Stimulated activated CD8-positive, alpha-beta memory T cell treated with anti-CD3 and anti-CD28 coated beads, Interleukin-4, amount 100 ng/mL, for 1 hour (primary cell): ENCODE results near the gene CYP11A1.
A peak's percentile ranks its signal among the peaks of the same experiment; 100 is the strongest.
"Not testable (repeated sequence)": the region's sequence is repeated elsewhere in the genome, so short reads cannot be mapped to it uniquely, and the experiment has no call there.

Experiments
- DNase-seq, 2 donors: peaks; one replicate each; pipeline ENCODE4 v3.0.0-alpha.2; 2020; ENCODE audit warnings: low read depth in 2 of 2, low spot score in 1 of 2

CYP11A1 gene

DNA sequence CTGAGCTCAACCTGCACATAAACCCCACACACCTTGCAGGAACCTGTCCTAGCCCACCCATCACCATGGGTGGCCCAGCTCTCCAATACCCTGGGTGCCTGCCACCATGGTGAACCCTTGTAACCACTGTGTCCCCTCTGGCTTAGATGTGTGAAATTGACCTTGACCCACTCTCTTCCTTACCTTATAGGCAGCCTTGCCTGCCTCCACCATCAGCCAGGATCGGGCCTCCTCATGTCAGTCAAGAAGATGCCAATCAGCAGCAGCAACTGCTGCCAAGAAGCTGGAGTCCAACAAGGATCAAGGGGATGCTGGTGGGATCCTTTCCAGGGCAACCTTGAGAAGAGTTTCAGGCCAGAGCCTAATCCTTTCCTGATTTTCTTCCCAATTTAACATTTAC lies 8.8 kb upstream of the CYP11A1 start:
- DNase-seq = no peak

DNA sequence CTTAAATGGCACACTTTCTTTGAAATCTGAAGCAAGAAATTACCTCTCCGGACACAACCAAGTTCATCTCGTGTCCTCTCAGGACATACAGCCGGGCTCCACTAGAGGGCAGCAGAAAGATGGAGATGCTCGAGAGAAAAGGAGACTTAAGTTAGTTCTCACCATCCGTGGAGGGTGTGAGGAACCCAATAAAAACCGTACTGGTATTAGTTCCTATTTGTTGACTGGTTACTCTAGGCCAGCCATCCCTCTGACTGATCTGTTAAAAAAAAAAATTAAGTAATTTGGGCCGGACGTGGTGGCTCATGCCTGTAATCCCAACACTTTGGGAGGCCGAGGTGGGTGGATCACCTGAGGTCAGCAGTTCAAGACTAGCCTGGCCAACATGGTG lies 7.9 kb upstream of the CYP11A1 start:
- DNase-seq = peak in 1 of 2 donors; percentile 69

GRCh38 chr15:74374648-74375302 lies 7.3 kb upstream of the CYP11A1 start:
- DNase-seq = no peak

DNA sequence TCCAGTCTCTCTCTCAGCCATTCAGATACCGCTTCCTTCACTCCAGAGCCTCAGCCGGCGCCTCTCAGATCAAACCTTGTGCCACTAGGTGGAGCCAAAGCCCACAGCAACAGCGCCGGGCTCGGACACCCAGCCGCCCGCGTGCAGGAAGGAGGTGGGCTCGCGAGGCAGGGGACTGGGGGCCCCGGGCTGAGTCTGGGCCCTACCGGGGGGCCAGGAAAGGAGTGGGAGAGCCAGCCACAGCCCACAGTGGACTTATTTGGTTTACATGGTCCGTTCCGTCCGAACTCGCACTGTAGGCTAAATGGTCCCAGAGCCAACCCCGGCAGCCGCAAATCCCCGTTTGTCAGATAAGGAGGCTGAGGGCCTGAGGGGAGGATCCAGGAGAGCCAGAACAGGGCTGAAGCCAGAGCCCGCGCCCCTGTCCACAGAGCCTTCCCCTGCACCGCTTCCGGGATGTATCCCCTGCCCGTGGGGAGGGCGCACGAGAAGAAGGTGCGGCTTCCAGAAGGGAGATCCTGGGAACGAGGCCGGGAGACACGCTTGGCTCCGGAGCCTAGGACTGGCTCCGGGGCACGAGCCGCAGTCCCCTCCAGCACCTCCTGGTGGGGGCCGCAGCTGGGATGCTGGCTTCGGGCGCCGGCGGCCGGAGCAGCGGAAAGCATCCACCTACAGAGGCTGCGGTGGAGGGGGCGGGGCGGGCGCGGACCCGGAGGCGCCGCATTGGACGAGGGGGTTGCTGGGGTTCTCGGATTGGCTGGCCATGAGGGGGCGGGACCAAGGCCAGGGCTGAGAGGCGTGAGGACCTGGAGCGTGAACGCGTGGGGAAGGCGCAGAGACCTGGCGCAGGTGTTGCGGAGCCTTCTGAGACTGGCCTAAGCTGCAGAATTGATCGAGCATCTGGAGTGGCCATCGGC lies 6.5 kb upstream of the CYP11A1 start:
- DNase-seq = peak; percentile 86 to 90

DNA sequence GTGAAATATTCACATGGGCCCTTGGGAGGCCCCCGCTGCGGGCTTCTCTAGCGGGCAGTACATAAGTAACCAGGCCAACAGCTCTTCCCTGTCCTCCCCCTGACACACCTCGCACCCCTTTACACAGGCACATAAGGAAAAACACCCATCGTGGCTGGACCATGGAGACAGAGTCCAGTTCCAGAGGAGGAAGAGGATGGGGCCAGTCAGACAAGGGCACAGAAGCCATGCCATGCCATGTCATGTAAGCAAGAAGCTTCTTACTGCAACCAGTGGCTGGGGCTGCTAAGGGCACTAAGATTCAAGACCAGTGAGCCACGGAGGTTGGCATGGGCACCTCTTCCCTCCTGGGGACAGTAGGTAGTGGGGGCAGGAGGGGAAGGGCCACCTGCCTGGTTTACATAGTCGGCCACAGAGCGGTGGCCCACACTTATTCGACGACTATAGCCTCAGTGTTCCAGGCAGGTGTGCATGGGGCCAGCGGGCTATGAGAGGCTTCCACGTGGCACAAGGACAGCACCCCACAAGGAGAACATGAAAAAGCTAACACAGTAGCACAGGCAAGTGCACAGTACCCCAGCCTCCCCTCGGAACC lies 5.7 kb upstream of the CYP11A1 start:
- DNase-seq = no peak

- DNase-seq = no peak
Observed at GRCh38 chr15:74370471-74370870, 3.0 kb upstream of the CYP11A1 start.

DNA sequence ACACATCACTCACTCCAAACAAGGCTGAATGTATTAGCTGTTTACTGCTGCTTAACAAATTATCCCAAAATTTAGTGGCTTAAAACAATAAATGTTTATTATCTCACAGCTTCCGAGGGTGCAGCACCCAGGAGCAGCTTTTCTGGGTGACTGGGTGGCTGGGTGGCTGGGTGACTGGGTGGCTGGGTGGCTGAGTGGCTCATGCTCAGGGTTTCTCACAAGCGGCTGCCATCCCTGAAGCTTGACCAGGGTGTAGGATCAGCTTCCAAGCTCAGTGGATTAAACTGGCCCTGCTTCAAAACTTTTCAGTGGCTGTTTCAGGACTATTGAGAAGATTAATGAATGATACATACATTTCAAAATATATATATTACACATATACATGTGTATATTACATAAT lies 2.3 kb upstream of the CYP11A1 start:
- DNase-seq = no peak

DNA sequence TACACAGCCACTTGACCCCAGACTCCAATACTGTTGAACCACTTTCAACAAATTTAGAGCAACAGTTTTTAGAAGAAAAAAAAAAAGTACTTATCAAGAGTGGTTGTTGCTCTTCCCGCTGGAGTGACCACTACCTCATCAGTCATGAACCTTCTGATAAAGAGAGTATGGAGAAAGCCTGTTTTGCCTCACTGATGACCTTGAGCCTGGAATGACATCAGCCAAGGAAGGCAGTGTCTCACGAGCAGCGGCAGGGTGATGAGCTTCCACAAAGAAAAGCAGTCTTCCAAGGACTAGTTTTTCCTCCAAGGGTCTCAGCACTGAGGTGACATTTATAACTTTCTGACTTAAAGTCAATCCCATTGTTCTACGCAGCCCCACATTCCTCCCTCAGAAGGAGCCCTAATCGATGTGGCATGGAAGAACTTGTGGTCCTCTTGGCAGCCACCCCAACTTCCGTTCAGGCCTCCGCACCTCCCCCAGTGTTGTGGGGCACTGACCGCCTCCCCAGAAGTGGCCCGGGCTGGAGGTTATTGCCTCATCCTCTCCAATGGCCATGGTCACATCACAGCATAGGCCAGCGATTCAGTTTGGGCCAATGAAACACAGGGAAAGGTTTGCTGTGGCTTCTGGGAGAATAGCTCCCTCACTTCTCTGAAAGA lies 1.8 kb upstream of the CYP11A1 start:
- DNase-seq = no peak

DNA sequence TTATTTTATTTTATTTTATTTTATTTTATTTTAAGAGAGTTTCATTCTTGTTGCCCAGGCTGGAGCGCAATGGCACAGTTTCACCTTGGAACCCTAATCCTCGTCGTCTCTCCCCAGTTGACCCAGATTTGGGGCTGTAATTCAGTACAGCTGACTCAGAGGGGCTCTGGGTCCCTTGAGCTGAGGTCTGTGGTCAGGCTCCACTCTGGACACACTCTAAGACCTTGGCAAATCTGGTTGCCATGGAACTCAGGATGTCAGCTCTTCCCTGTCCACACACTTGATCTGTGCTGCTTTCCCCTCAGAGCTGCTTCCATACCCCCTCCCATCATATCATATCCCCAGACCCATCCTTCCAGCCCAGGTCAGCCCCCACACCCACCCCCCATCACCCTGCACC lies 675 bp upstream of the CYP11A1 start:
- DNase-seq = no peak

DNA sequence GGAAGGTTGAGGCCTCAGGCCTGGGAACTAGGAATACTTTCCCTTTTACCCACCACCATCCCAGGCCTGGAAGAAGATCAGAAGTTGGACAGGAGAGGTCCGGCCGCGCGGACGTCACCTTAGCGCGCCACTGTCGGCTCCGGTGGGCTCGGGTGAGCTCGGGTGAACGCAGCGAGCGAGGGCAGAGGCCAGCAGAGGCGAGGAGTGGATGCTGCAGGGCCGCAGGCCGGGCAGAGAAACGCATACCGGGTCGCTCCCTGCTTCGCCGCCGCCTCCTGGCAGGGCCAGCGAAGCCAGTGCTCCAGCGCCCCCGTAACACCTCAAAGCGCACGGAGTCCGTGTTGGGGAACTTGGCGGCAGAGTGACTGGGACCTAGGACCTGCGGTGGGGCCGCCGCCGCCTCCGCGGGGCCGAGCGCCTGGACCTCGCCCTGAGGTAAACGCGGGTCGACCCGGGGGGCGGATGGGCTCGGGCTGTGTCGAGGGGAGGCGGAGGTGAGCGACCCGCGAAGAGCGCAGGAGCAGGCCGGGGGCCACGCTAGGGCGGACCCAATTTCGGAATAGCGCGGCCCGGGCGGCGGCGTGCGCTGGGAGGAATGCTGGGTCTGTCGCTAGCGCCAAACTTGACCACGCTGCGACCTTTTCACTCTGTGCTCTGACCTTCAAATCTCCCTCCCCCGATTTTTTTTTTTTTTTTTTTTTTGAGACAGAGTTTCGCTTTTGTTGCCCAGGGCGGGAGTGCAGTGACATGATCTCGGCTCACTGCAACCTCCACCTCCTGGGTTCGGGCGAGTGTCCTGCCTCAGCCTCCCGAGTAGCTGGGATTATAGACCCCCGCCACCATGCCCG lies 1.6 kb downstream of the CYP11A1 start:
- DNase-seq = no peak

DNA sequence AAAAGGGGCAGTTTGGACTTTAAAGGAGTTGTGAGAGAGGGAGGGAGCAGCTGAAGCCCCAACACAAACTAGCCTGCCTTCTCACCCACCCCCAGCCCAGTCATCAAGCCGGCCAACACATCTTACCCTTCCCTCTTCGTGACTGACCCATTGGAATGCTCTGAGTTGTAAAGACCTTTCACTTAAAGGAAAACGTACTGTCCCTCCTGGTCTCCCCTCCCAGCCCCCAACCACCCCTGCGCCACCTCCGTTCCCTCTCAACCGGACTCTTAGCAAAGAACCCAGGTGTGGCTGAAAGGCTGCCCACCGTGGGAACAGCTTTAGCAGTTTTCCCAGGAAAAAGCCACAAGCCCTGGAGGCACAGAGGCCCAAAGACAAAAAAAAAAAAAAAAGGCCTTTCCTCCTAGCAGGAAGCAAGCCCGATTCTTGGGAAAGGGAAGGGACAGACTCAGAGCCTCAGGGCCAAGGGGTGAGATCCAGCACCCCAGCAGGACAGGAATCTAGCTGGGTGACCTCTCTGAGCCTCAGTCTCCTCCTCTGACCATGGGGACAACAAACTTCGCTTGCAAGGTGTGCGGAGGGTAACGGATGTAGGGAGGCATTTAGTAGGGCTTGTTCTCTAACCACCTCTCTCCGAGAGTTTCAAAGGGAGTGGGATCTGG lies 2.4 kb downstream of the CYP11A1 start:
- DNase-seq = no peak

GRCh38 chr15:74362482-74362881 lies 5.0 kb downstream of the CYP11A1 start:
- DNase-seq = no peak

- DNase-seq = not testable (repeated sequence)
Observed at GRCh38 chr15:74360855-74361254, 6.6 kb downstream of the CYP11A1 start.

- not testable (repeated sequence) for DNase-seq
Observed at GRCh38 chr15:74359376-74359775, 8.1 kb downstream of the CYP11A1 start.

- not testable (repeated sequence) for DNase-seq
Observed at GRCh38 chr15:74357514-74357913, 9.9 kb downstream of the CYP11A1 start.

GRCh38 chr15:74356050-74356449 lies 11.4 kb downstream of the CYP11A1 start:
- DNase-seq = not testable (repeated sequence)

GRCh38 chr15:74353992-74354391 lies 13.5 kb downstream of the CYP11A1 start:
- DNase-seq = not testable (repeated sequence)

GRCh38 chr15:74352393-74352910 lies 15.0 kb downstream of the CYP11A1 start:
- DNase-seq = no peak

DNA sequence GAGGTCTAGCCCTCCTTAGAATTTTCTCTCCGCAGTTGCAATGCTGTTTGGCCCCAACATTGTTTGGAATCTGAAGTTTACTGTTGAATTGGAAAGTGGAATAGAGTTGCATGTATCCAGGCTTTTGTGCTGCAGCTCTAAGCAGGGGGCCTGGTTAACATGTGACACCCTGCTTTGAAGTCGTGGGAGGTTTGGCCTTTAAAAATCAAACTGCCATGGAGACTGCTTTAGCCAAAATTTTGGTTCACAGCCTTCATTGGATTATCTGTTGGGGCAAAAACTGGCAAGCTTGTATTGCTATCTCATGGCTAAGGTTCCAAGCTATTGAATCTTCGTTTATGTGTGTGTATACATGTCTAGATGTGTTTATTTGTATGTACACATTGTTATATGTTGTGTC lies 15.8 kb downstream of the CYP11A1 start:
- no peak for DNase-seq
